Endothelial cell of umbilical vein (primary cell): Measurements from ENCODE around the gene ALDH2. TPM values are rescaled to one million over a fixed set of nuclear protein-coding genes. Genes with fewer than 3 reads are reported as not detected.

Experiments used
- BruUV-seq: library from RNA; stranded (reverse); fragments of 400-500 nt; replicated peaks from 2 replicates; lab custom pipeline; 2021; lab: Mats Ljungman, UMichigan
- CTCF ChIA-PET: fragments of 300-600, 350-600 bp; sonication (Branson Sonifier 250); formaldehyde crosslinking; loops from one replicate; lab custom pipeline; 2021; ENCODE audit warnings: antibody characterized with exemption, inconsistent platforms; lab: Charles Lee
- POLR2A ChIA-PET: fragments of 300-600, 350-600 bp; sonication (Branson Sonifier 250); formaldehyde crosslinking; loops from one replicate; lab custom pipeline; 2021; ENCODE audit warnings: antibody characterized with exemption, inconsistent platforms; lab: Charles Lee
- DNase-seq: peaks from one replicate; pipeline ENCODE4 v3.0.0-alpha.2; 2011; ENCODE audit warnings: low read depth, low spot score
- FAIRE-seq: peaks from 2 replicates; lab custom pipeline; 2011; peaks lifted over from hg19 to GRCh38; lab: Jason Lieb, UNC
- H2AFZ ChIP-seq: 2 replicates; pipeline ENCODE4 v1.6.0; 2012; ENCODE audit warnings: low read depth, low read length, control low read depth, inconsistent platforms
- H3K27ac ChIP-seq: 2 replicates; pipeline ENCODE4 v1.5.1; 2011; ENCODE audit warnings: low read depth, mild to moderate bottlenecking, control low read depth, low read length, moderate library complexity; ENCODE audit not compliant: insufficient read depth
- H3K27me3 ChIP-seq, 2 experiments: 2 replicates each; pipeline versions ENCODE4 v1.6.0 to v1.6.1; 2011; ENCODE audit warnings: low read length in 2 of 2, mixed read lengths in 1 of 2; ENCODE audit not compliant: control insufficient read depth in 2 of 2, insufficient read depth in 2 of 2
- H3K36me3 ChIP-seq, 2 experiments: 2 replicates in 1 of 2; 3 replicates in 1 of 2; pipeline ENCODE4 v1.5.1; 2011; ENCODE audit warnings: low read length in 2 of 2, mild to moderate bottlenecking in 1 of 2, moderate library complexity in 1 of 2; ENCODE audit not compliant: control insufficient read depth in 2 of 2, insufficient read depth in 2 of 2; ENCODE audit errors: extremely low read depth in 1 of 2
- H3K4me1 ChIP-seq: 3 replicates; pipeline ENCODE4 v1.5.1; 2011; ENCODE audit warnings: mild to moderate bottlenecking, low read length; ENCODE audit not compliant: control insufficient read depth, insufficient read depth; ENCODE audit errors: extremely low read depth
- H3K4me2 ChIP-seq: 2 replicates; pipeline ENCODE4 v1.6.1; 2011; ENCODE audit warnings: low read length, control low read depth, mixed read lengths; ENCODE audit not compliant: insufficient read depth
- H3K4me3 ChIP-seq, 3 experiments: fragments of 200-600 bp in 1 of 3; sonication (generic), shearing (Covaris generic) in 1 of 3; replicated peaks in 1 of 3; 2 replicates each; pipeline ENCODE4 v1.5.1; 2011 to 2016; ENCODE audit warnings: control low read depth in 3 of 3, low read length in 3 of 3, mild to moderate bottlenecking in 2 of 3, inconsistent platforms in 1 of 3, low read depth in 1 of 3, moderate library complexity in 1 of 3; ENCODE audit not compliant: insufficient read depth in 1 of 3
- H3K79me2 ChIP-seq: 2 replicates; pipeline ENCODE4 v1.6.0; 2012; ENCODE audit warnings: low read length, inconsistent platforms; ENCODE audit not compliant: control insufficient read depth, insufficient read depth
- H3K9ac ChIP-seq: replicated peaks from 2 replicates; pipeline ENCODE3; 2011; ENCODE audit warnings: low read length, control low read depth; ENCODE audit not compliant: insufficient read depth; ENCODE audit errors: extremely low read depth
- H3K9me1 ChIP-seq: replicated peaks from 3 replicates; pipeline ENCODE4 v1.6.0; 2011; ENCODE audit warnings: mild to moderate bottlenecking, low read length; ENCODE audit not compliant: control insufficient read depth, insufficient read depth; ENCODE audit errors: extremely low read depth
- H3K9me3 ChIP-seq: replicated peaks from 2 replicates; pipeline ENCODE4 v1.5.1; 2012; ENCODE audit warnings: low read length, inconsistent platforms; ENCODE audit not compliant: control insufficient read depth, insufficient read depth
- H4K20me1 ChIP-seq: replicated peaks from 2 replicates; pipeline ENCODE3; 2011; ENCODE audit warnings: mild to moderate bottlenecking, low read length; ENCODE audit not compliant: control insufficient read depth, insufficient read depth; ENCODE audit errors: extremely low read depth
- EZH2 ChIP-seq: IDR thresholded peaks from 2 replicates; pipeline ENCODE4 v1.6.1; 2012; ENCODE audit warnings: borderline replicate concordance, low read depth, mild to moderate bottlenecking, moderate library complexity, low read length, inconsistent platforms; ENCODE audit not compliant: severe bottlenecking
- FOS ChIP-seq: IDR thresholded peaks from 2 replicates; pipeline ENCODE4 v1.6.1; 2011; ENCODE audit warnings: mild to moderate bottlenecking, low read length, moderate library complexity, borderline replicate concordance; ENCODE audit not compliant: insufficient read depth
- MYC ChIP-seq: IDR thresholded peaks from one replicate; pipeline ENCODE4 v1.6.1; 2011; ENCODE audit warnings: mild to moderate bottlenecking, low read depth, low read length
- dilution Hi-C: fragments of 300-500 bp; cut with MboI; formaldehyde crosslinking; loops from one replicate; pipeline ENCODE4 v1.15.0; 2019; ENCODE audit warnings: low sequenced_read_pairs; ENCODE audit not compliant: extremely low pct_ligation_motif_present
- intact Hi-C: fragments of 100-400 bp; cut with micrococcal nuclease; formaldehyde crosslinking; loops from one replicate; pipeline ENCODE4 v1.10.0; 2022
- polyA plus RNA-seq, 4 experiments: library from polyadenylated mRNA; depleted of rRNA in 3 of 4; stranded (reverse) in 3 of 4; unstranded in 1 of 4; fragments of >200 nt; gene quantifications; 2 replicates each; pipeline versions ENCODE4 v1.2.1 to v1.2.3, GENCODE V29; 2011 to 2012; ENCODE audit warnings: missing spikeins in 1 of 4
- total RNA-seq: library from RNA; stranded (reverse); gene quantifications from 2 replicates; pipeline ENCODE4 v1.2.3, GENCODE V29; 2021
- TF ChIP-seq, protein P1 (sequence below): IDR thresholded peaks from 2 replicates; pipeline ENCODE4 v1.6.1; 2011; ENCODE audit not compliant: insufficient read depth, insufficient read length

Gene ALDH2
- total and polyA plus RNA-seq, 2 donors (not counting 3 experiments of a cell fraction or from before 2014, with no cell fraction given), result 69.5 to 86.5 TPM

DNA sequence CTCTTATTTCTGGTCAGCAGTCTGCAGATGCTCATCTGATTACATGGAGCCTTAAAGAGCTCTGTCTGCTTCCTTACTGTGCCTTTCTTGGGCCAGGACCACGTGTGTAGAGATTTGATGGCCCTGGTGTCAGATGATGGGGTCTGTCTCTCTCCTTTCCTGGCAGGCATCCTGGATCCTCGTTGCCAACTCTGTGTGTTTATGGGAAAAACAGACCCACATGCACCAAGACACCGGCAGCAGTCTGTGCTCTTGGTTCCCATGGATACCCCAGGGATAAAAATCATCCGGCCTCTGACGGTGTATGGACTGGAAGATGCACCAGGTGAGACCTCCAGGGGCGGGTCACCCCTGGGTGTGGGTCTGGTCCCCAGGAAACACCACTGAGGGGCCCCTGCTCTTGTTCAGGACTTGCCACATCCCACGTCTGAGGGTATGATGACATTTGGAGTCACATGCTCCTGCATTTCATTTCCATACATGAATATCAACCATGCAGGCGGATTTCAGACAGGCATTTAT lies 18.5 kb upstream of the ALDH2 start:
- Histone ChIP-seq H3K27ac (peak overlapping the region; percentile 7), H3K4me1 (peaks cover 18% of the 10 kb centered on the region), H3K36me3 (peaks cover 0 to 5% of the 10 kb centered on the region in 2 experiments), H3K27me3 (no peaks in the 10 kb centered on the region), H3K9ac (no peak overlapping the region), H3K9me1 (no peaks in the 10 kb centered on the region), H3K9me3 (no peaks in the 10 kb centered on the region), H3K79me2 (no peaks in the 10 kb centered on the region), H3K4me2 (no peak overlapping the region), H4K20me1 (no peaks in the 10 kb centered on the region), H3K4me3 (no peak overlapping the region), H2AFZ (no peak overlapping the region)
- CTCF ChIA-PET, result interaction anchor here (3.8 kb wide), 1 partner anchor 65 kb away, joined by 18 read pairs; no protein-coding TSS in a partner anchor
- DNase-seq (peak; percentile 40), FAIRE-seq (peak; percentile 65)
- POLR2A ChIA-PET, result no interaction called here
- BruUV-seq, result no TSS peak
- dilution Hi-C loops (no loop called here), intact Hi-C loops (loop anchor here (2.0 kb wide), 1 partner anchor 75 kb away; no protein-coding TSS in a partner anchor)
- no peak for TF ChIP-seq FOS
- no peak for TF ChIP-seq MYC

DNA sequence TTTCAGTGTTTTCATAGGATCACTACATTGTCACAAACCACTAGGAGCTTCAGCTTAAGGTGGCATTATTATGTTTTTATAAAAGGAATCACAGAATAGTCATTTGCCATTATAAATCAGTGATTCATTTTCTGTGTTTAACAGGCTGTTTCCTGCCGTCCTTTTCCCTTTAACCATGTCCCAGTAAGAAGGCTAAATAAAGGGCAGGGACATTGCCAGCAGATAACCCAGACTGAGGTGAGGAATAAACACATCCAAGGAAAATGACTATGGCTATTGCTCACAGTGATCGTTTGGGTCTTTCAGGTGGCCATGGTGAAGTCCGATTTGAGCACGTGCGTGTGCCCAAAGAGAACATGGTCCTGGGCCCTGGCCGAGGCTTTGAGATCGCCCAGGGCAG lies 17.9 kb upstream of the ALDH2 start:
- H3K9me1 ChIP-seq, result no peaks in the 10 kb centered on the region
- no TSS peak for BruUV-seq
- TF ChIP-seq, protein P1, sequence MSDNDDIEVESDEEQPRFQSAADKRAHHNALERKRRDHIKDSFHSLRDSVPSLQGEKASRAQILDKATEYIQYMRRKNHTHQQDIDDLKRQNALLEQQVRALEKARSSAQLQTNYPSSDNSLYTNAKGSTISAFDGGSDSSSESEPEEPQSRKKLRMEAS, result no peak
- TF ChIP-seq FOS (peak; percentile 42), EZH2 (no peak)
- H3K9ac ChIP-seq, result no peak overlapping the region
- DNase-seq (peak; percentile 69), FAIRE-seq (peak; percentile 93)
- no peaks in the 10 kb centered on the region for H4K20me1 ChIP-seq
- intact Hi-C loops, result loop anchor here (2.0 kb wide), 1 partner anchor 74 kb away; no protein-coding TSS in a partner anchor
- no peak overlapping the region for H3K4me2 ChIP-seq
- POLR2A ChIA-PET, result no interaction called here
- no peak overlapping the region for H3K4me3 ChIP-seq
- dilution Hi-C loops, result no loop called here
- no peak overlapping the region for H2AFZ ChIP-seq
- H3K4me1 ChIP-seq, result peaks cover 18% of the 10 kb centered on the region
- no peaks in the 10 kb centered on the region for H3K9me3 ChIP-seq
- no peaks in the 10 kb centered on the region for H3K79me2 ChIP-seq
- peak overlapping the region; percentile 7 for H3K27ac ChIP-seq
- no peaks in the 10 kb centered on the region for H3K27me3 ChIP-seq
- H3K36me3 ChIP-seq, result peaks cover 0 to 5% of the 10 kb centered on the region in 2 experiments
- CTCF ChIA-PET, result interaction anchor here (3.8 kb wide), 1 partner anchor 64 kb away, joined by 18 read pairs; no protein-coding TSS in a partner anchor
